SU-DHL-6 (cell line): Measurements from ENCODE around the gene AMMECR1.
"Not testable (repeated sequence)": the region's sequence is repeated elsewhere in the genome, so short reads cannot be mapped to it uniquely, and the experiment has no call there.

Experiments
- H2AFZ ChIP-seq: fragments of 200-600 bp; sonication (generic); 2 replicates; pipeline ENCODE4 v1.6.1; 2014; ENCODE audit warnings: low read depth, mild to moderate bottlenecking, moderate library complexity, mixed read lengths, antibody characterized with exemption, low read length; ENCODE audit not compliant: severe bottlenecking
- H3F3A ChIP-seq: fragments of 200-600 bp; shearing (Covaris generic); 2 replicates; pipeline ENCODE4 v1.6.0; 2016; ENCODE audit warnings: antibody characterized with exemption, mild to moderate bottlenecking; ENCODE audit not compliant: insufficient read depth
- H3K27ac ChIP-seq: fragments of 200-600 bp; sonication (generic); 2 replicates; pipeline ENCODE4 v1.5.1; 2016; ENCODE audit warnings: low read depth, mild to moderate bottlenecking, low read length, moderate library complexity, mixed read lengths
- H3K27me3 ChIP-seq: fragments of 200-600 bp; sonication (generic), shearing (Covaris generic); 2 replicates; pipeline ENCODE4 v1.6.0; 2014; ENCODE audit warnings: mild to moderate bottlenecking, low read length
- H3K36me3 ChIP-seq: fragments of 200-600 bp; sonication (generic); 2 replicates; pipeline ENCODE4 v1.6.1; 2014; ENCODE audit warnings: mild to moderate bottlenecking, low read length, mixed read lengths
- H3K4me2 ChIP-seq: fragments of 300-600, 200-600 bp; shearing (Covaris generic), sonication (generic); 2 replicates; pipeline ENCODE4 v1.6.0; 2014; ENCODE audit warnings: low read length, low read depth, mild to moderate bottlenecking; ENCODE audit not compliant: poor library complexity, severe bottlenecking
- H3K4me3 ChIP-seq: fragments of 200-600 bp; sonication (generic); 2 replicates; pipeline ENCODE4 v1.5.1; 2014; ENCODE audit warnings: antibody characterized with exemption, low read length, mild to moderate bottlenecking, mixed read lengths; ENCODE audit not compliant: insufficient read depth, poor library complexity, severe bottlenecking
- H3K79me2 ChIP-seq: fragments of 200-600 bp; sonication (generic); 2 replicates; pipeline ENCODE4 v1.6.1; 2014; ENCODE audit warnings: mild to moderate bottlenecking, low read length, moderate library complexity; ENCODE audit not compliant: insufficient read depth
- H3K9ac ChIP-seq: fragments of 200-600 bp; sonication (generic); 2 replicates; pipeline ENCODE4 v1.7.0; 2014; ENCODE audit warnings: mild to moderate bottlenecking, low read length
- H3K9me2 ChIP-seq: fragments of 200-600 bp; sonication (generic); replicated peaks from 2 replicates; pipeline ENCODE4 v1.6.1; 2014; ENCODE audit warnings: low read length; ENCODE audit not compliant: insufficient read depth
- H3K9me3 ChIP-seq: fragments of 200-600 bp; sonication (generic); 2 replicates; pipeline ENCODE4 v1.6.1; 2014; ENCODE audit warnings: low read length, mixed read lengths; ENCODE audit not compliant: insufficient read depth
- H4K20me1 ChIP-seq: fragments of 200-600 bp; sonication (generic); 2 replicates; pipeline ENCODE4 v1.6.1; 2014; ENCODE audit warnings: low read depth, mild to moderate bottlenecking, antibody characterized with exemption, low read length, moderate library complexity, mixed read lengths
- EZH2phosphoT487 ChIP-seq: fragments of 200-600 bp; sonication (generic), shearing (Covaris generic); conservative IDR thresholded peaks from 2 replicates; pipeline ENCODE4 v1.6.1; 2018; ENCODE audit warnings: mild to moderate bottlenecking, antibody characterized with exemption, low read length, moderate library complexity, mixed read lengths
- TF ChIP-seq, protein P1 (sequence below): fragments of 200-600 bp; sonication (generic); IDR thresholded peaks from one replicate; pipeline ENCODE4 v1.5.1; 2017; ENCODE audit warnings: antibody characterized with exemption, mild to moderate bottlenecking, low read length, moderate library complexity; ENCODE audit not compliant: insufficient read depth, poor library complexity, severe bottlenecking

AMMECR1 gene

DNA sequence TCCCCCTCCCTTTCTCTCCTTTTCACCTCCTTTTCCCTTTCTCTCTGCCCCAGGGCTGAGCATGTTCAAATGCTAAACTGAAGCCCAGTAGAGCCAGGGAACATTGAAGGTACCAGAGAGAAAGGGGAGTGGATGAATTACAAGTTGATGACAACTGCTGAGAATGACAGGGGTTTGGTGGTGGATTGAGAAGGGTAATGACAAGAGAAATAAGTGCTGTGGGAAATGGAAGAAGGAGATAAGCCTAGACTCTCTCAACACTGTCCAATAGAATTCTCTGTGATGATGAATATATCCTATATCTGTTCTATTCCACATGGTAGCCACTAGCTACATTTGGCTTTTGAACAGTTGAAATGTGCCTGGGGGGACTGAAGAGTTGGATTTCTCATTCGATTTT lies 160.4 kb downstream of the AMMECR1 start:
- Histone ChIP-seq H3K9ac (no peak overlapping the region), H3F3A (no peaks in the 10 kb centered on the region), H3K27ac (no peak overlapping the region), H4K20me1 (no peaks in the 10 kb centered on the region), H3K9me2 (no peaks in the 10 kb centered on the region), H2AFZ (no peak overlapping the region), H3K36me3 (no peaks in the 10 kb centered on the region), H3K4me3 (no peak overlapping the region), H3K9me3 (no peaks in the 10 kb centered on the region), H3K79me2 (no peaks in the 10 kb centered on the region), H3K4me2 (no peak overlapping the region), H3K27me3 (no peaks in the 10 kb centered on the region)
- TF ChIP-seq, protein P1, sequence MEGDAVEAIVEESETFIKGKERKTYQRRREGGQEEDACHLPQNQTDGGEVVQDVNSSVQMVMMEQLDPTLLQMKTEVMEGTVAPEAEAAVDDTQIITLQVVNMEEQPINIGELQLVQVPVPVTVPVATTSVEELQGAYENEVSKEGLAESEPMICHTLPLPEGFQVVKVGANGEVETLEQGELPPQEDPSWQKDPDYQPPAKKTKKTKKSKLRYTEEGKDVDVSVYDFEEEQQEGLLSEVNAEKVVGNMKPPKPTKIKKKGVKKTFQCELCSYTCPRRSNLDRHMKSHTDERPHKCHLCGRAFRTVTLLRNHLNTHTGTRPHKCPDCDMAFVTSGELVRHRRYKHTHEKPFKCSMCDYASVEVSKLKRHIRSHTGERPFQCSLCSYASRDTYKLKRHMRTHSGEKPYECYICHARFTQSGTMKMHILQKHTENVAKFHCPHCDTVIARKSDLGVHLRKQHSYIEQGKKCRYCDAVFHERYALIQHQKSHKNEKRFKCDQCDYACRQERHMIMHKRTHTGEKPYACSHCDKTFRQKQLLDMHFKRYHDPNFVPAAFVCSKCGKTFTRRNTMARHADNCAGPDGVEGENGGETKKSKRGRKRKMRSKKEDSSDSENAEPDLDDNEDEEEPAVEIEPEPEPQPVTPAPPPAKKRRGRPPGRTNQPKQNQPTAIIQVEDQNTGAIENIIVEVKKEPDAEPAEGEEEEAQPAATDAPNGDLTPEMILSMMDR, result no peak
- no peak for TF ChIP-seq EZH2phosphoT487

DNA sequence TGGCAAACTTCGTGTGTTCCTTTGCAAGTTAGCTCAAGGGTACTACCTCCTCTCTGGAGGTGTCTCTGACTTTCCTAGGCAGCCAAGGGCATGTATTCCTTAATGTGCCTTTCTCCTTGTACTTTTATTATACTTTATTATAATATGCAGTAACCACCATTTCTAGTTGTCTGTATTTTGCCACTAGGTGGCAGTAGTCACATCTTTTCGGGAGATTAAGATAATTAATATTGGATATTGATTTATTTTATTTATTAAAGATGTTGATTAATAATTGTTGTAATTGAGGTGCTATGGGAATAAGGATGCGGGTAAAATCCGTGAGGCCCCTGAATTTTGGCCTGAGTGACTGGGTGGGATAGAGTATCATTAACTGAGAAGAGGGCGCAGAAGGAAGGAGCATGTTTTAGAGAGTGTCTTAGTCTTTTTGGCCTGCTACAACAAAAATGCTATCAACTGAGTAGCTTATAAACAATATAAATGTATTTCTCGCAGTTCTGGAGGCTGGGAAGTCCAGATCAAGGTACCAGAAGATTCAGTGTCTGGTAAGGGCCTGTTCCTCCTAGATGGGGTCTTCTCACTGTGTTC lies 161.6 kb downstream of the AMMECR1 start:
- H3K27ac ChIP-seq, result no peak overlapping the region
- no peaks in the 10 kb centered on the region for H3K36me3 ChIP-seq
- H3F3A ChIP-seq, result no peaks in the 10 kb centered on the region
- no peaks in the 10 kb centered on the region for H3K27me3 ChIP-seq
- H3K4me2 ChIP-seq, result no peak overlapping the region
- no peak overlapping the region for H3K9ac ChIP-seq
- H3K79me2 ChIP-seq, result no peaks in the 10 kb centered on the region
- no peaks in the 10 kb centered on the region for H3K9me3 ChIP-seq
- no peaks in the 10 kb centered on the region for H3K9me2 ChIP-seq
- H4K20me1 ChIP-seq, result no peaks in the 10 kb centered on the region
- no peak overlapping the region for H2AFZ ChIP-seq
- TF ChIP-seq EZH2phosphoT487, result no peak
- TF ChIP-seq, protein P1, result peak; percentile 18
- H3K4me3 ChIP-seq, result no peak overlapping the region

DNA sequence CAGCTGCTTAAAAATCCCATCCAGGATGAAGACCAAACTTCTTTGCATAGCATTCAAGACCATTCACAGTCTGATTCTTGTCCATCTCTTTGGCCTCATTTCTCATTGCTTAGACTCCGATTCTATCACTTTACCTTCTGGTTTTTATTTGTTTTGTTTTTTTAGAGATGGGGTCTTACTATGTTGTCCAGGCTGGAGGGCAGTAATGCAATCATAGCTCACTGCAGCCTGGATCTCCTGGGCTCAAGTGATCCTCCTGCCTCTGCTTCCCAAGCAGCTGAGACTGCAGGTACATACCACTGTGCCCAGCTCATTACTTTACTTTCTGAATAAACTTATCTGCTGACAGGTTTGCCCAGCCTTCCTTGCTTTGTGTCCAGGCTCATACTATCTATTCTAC lies 162.1 kb downstream of the AMMECR1 start:
- Histone ChIP-seq H3K27me3 (no peaks in the 10 kb centered on the region), H3K9ac (no peak overlapping the region), H3K36me3 (no peaks in the 10 kb centered on the region), H2AFZ (no peak overlapping the region), H3K4me3 (no peak overlapping the region), H3K9me3 (no peaks in the 10 kb centered on the region), H3K27ac (no peak overlapping the region), H4K20me1 (no peaks in the 10 kb centered on the region), H3K9me2 (no peaks in the 10 kb centered on the region), H3K4me2 (no peak overlapping the region), H3K79me2 (no peaks in the 10 kb centered on the region), H3F3A (no peaks in the 10 kb centered on the region)
- TF ChIP-seq, protein P1, result no peak
- no peak for TF ChIP-seq EZH2phosphoT487

DNA sequence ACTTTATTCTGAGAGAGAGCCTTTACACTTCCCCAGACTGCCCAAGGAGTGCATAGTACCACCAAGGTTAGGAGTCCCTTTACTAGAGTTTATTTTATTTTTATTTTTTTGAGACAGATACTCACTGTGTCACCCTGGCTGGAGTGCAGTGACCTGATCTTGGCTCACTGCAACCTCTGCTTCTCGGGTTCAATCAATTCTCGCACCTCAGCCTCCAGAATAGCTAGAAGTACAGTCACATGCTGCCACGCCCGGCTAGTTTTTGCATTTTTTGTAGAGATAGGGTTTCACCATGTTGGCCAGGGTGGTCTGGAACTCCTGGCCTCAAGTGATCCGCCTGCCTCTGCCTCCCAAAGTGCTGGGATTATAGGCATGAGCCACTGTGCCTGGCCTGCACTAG lies 163.6 kb downstream of the AMMECR1 start:
- H3F3A ChIP-seq, H3K4me2 ChIP-seq, H4K20me1 ChIP-seq, H3K9me2 ChIP-seq, H2AFZ ChIP-seq, H3K9me3 ChIP-seq, H3K4me3 ChIP-seq, H3K36me3 ChIP-seq, H3K27me3 ChIP-seq, H3K27ac ChIP-seq, H3K79me2 ChIP-seq, H3K9ac ChIP-seq: not testable (repeated sequence)
